Nephron (organoid): Measurements from ENCODE around the gene GDI2.

Source experiments
- H3K27ac Mint-ChIP-seq, 3 experiments: 2 replicates each; pipeline ENCODE4 v1.8.0; 2020; ENCODE audit warnings: mixed read lengths in 3 of 3, mild to moderate bottlenecking in 2 of 3, moderate library complexity in 1 of 3
- H3K27me3 Mint-ChIP-seq: 2 replicates; pipeline ENCODE4 v1.8.0; 2021; ENCODE audit warnings: low read depth, mild to moderate bottlenecking, moderate library complexity, mixed read lengths
- H3K36me3 Mint-ChIP-seq: 2 replicates; pipeline ENCODE4 v1.8.0; 2020; ENCODE audit warnings: low read depth, mixed read lengths
- H3K4me1 Mint-ChIP-seq: 2 replicates; pipeline ENCODE4 v1.8.0; 2020; ENCODE audit warnings: mixed read lengths
- H3K4me3 Mint-ChIP-seq, 3 experiments: 2 replicates each; pipeline ENCODE4 v1.8.0; 2020; ENCODE audit warnings: mild to moderate bottlenecking in 3 of 3, mixed read lengths in 3 of 3, moderate library complexity in 2 of 3
- H3K9me3 Mint-ChIP-seq: 2 replicates; pipeline ENCODE4 v1.8.0; 2020; ENCODE audit warnings: mixed read lengths
- CTCF ChIP-seq, 3 experiments: fragments of 200-600 bp; sonication (generic); IDR thresholded peaks; one replicate each; pipeline ENCODE4 v1.5.0; 2021; ENCODE audit warnings: antibody characterized with exemption in 3 of 3; ENCODE audit not compliant: unreplicated experiment in 3 of 3

The GDI2 gene

DNA sequence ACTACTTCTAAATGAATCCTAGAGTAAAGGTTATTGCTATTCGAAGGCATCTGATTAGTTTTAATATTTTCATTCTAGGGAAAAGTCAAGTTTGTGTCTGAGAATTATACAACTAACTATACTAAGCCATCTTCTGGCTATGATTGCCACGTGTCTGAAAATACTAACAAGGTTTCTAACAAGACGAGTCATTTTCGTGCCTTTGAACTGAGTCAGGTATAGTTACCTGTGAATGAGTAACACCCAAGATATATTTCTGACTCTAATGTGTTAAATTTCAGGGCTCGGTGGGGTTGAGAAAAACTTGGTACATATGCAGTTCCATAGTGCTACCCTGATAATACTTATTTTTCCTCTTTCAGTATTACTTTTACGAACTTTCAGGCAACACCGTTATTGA is 93.1 kb downstream of the GDI2 start:
- TF ChIP-seq CTCF (IDR thresholded peaks at IDR 0.05; ENCODE audit: unreplicated experiment in 3 of 3): no peak
- no peaks in the 10 kb centered on the region for H3K9me3 Mint-ChIP-seq
- H3K36me3 Mint-ChIP-seq: peaks cover 20% of the 10 kb centered on the region
- H3K4me1 Mint-ChIP-seq: no peaks in the 10 kb centered on the region
- no peak overlapping the region for H3K27ac Mint-ChIP-seq
- H3K27me3 Mint-ChIP-seq: no peaks in the 10 kb centered on the region
- H3K4me3 Mint-ChIP-seq: no peak overlapping the region

DNA sequence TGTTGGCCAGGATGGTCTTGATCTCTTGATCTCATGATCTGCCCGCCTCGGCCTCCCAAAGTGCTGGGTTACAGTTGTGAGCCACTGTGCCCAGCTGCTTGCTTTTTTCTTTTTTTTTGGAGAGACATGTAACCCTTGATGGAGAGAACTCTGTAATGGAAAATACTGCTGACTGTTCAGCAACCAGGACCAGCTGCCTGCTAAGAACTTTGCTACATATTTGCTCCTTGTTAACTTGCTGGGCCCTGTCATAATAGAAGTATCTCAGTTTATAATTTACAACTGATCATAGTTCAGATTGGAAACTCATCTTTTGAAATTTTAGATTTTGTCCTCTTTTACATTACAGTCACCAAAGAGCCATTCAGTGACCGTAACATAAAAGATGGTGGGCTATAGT is 93.7 kb downstream of the GDI2 start:
- Mint-ChIP-seq H3K36me3 (peaks cover 16% of the 10 kb centered on the region), H3K9me3 (no peaks in the 10 kb centered on the region), H3K27ac (no peak overlapping the region), H3K4me3 (no peak overlapping the region), H3K4me1 (no peaks in the 10 kb centered on the region), H3K27me3 (no peaks in the 10 kb centered on the region)
- TF ChIP-seq CTCF (IDR thresholded peaks at IDR 0.05; ENCODE audit: unreplicated experiment in 3 of 3): no peak
